Lower leg skin (tissue), 3 donors: ENCODE measurements around the gene CLTC.

Experiments used
- CTCF ChIP-seq, 3 donors: fragments of 450-650 bp; IDR thresholded peaks; one replicate each; pipeline ENCODE4 v1.5.1; 2016; ENCODE audit warnings: antibody characterized with exemption in 3 of 3, mild to moderate bottlenecking in 3 of 3, moderate library complexity in 2 of 3
- POLR2A ChIP-seq, 2 donors: fragments of 450-650 bp; IDR thresholded peaks; one replicate each; pipeline ENCODE4 v1.6.1; 2016 to 2017; ENCODE audit warnings: antibody characterized with exemption in 2 of 2, mild to moderate bottlenecking in 1 of 2, moderate library complexity in 1 of 2

- TF ChIP-seq CTCF (IDR thresholded peaks at IDR 0.05) (no peak), POLR2A (IDR thresholded peaks at IDR 0.05) (no peak)
These were observed 3.5 kb downstream of the CLTC start for GRCh38 chr17:59623151-59623550.
